ENCODE data around the gene ZNF385D.

ZNF385D gene

DNA sequence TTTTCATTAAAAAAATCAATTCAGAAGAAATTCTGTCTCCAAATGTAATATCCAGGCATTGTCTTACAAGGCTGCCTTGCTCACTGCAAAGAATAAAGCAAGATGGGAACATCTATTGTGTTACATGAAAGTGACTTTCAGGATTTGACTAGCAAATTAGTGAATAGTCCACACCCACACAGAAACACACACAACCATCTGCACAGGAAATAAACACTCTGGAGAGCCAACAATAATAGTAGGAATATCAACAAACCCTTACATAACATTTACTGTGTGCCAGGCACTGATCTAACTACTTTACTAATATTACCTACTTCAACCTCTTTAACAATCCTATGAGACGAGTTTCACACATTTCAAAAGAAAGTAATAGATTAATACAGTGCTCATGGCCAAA lies 28.9 kb upstream of the ZNF385D start:
- DNase-seq, result no peak
- no CpG with 5 or more reads among the region's 1 CpG for WGBS (ENCODE audit: insufficient coverage)
- Histone ChIP-seq H3K4me3 (ENCODE audit: control insufficient read depth in 1 of 7, extremely low read depth in 1 of 7, insufficient read depth in 4 of 7, low read depth in 2 of 7, low read length in 6 of 7) (no peak overlapping the region), H3K27me3 (replicated peaks in 2 of 5; ENCODE audit: control insufficient read depth in 4 of 5, insufficient read depth in 5 of 5, low read length in 4 of 5) (no peaks in the 10 kb centered on the region), H3K27ac (ENCODE audit: insufficient read depth in 1 of 2, low read depth in 1 of 2, low read length in 2 of 2, poor library complexity in 1 of 2, severe bottlenecking in 2 of 2) (no peak overlapping the region), H3K9me3 (ENCODE audit: control extremely low read depth in 1 of 5, control insufficient read depth in 4 of 5, insufficient read depth in 2 of 5, low read depth in 1 of 5, low read length in 4 of 5) (no peaks in the 10 kb centered on the region), H3K36me3 (ENCODE audit: control insufficient read depth in 4 of 4, insufficient read depth in 4 of 4, low read length in 3 of 4) (no peaks in the 10 kb centered on the region), H3K4me1 (ENCODE audit: control extremely low read depth in 1 of 4, control insufficient read depth in 4 of 4, insufficient read depth in 4 of 4, low read length in 3 of 4) (peaks cover 0 to 8% (median 3%) of the 10 kb centered on the region in 4 experiments)
- ChIA-PET CTCF (no interaction called here), POLR2A (no interaction called here)

- Histone ChIP-seq H3K27ac (ENCODE audit: insufficient read depth in 1 of 2, low read depth in 1 of 2, low read length in 2 of 2, poor library complexity in 1 of 2, severe bottlenecking in 2 of 2) (no peak overlapping the region), H3K36me3 (ENCODE audit: control insufficient read depth in 4 of 4, insufficient read depth in 4 of 4, low read length in 3 of 4) (no peaks in the 10 kb centered on the region), H3K27me3 (replicated peaks in 2 of 5; ENCODE audit: control insufficient read depth in 4 of 5, insufficient read depth in 5 of 5, low read length in 4 of 5) (no peaks in the 10 kb centered on the region), H3K4me1 (ENCODE audit: control extremely low read depth in 1 of 4, control insufficient read depth in 4 of 4, insufficient read depth in 4 of 4, low read length in 3 of 4) (peaks cover 0 to 4% (median 2%) of the 10 kb centered on the region in 4 experiments), H3K4me3 (ENCODE audit: control insufficient read depth in 1 of 7, extremely low read depth in 1 of 7, insufficient read depth in 4 of 7, low read depth in 2 of 7, low read length in 6 of 7) (no peak overlapping the region), H3K9me3 (ENCODE audit: control extremely low read depth in 1 of 5, control insufficient read depth in 4 of 5, insufficient read depth in 2 of 5, low read depth in 1 of 5, low read length in 4 of 5) (no peaks in the 10 kb centered on the region)
- CTCF ChIA-PET, result no interaction called here
- WGBS (ENCODE audit: insufficient coverage), result no CpG with 5 or more reads among the region's 1 CpG
- DNase-seq, result no peak
- POLR2A ChIA-PET, result no interaction called here
Observed at GRCh38 chr3:21778715-21779114, 27.7 kb upstream of the ZNF385D start.

- Histone ChIP-seq H3K27ac (ENCODE audit: insufficient read depth in 1 of 2, low read depth in 1 of 2, low read length in 2 of 2, poor library complexity in 1 of 2, severe bottlenecking in 2 of 2) (no peak overlapping the region), H3K9me3 (ENCODE audit: control extremely low read depth in 1 of 5, control insufficient read depth in 4 of 5, insufficient read depth in 2 of 5, low read depth in 1 of 5, low read length in 4 of 5) (peaks cover 0 to under 1% (median 0%) of the 10 kb centered on the region in 5 experiments), H3K36me3 (ENCODE audit: control insufficient read depth in 4 of 4, insufficient read depth in 4 of 4, low read length in 3 of 4) (no peaks in the 10 kb centered on the region), H3K27me3 (replicated peaks in 2 of 5; ENCODE audit: control insufficient read depth in 4 of 5, insufficient read depth in 5 of 5, low read length in 4 of 5) (no peaks in the 10 kb centered on the region), H3K4me1 (ENCODE audit: control extremely low read depth in 1 of 4, control insufficient read depth in 4 of 4, insufficient read depth in 4 of 4, low read length in 3 of 4) (no peaks in the 10 kb centered on the region), H3K4me3 (ENCODE audit: control insufficient read depth in 1 of 7, extremely low read depth in 1 of 7, insufficient read depth in 4 of 7, low read depth in 2 of 7, low read length in 6 of 7) (no peak overlapping the region)
- POLR2A ChIA-PET, result no interaction called here
- no peak for DNase-seq
- CTCF ChIA-PET, result no interaction called here
- 100% methylated on average over 1 of the region's 2 CpGs for WGBS (ENCODE audit: insufficient coverage)
Observed at GRCh38 chr3:21777821-21778220, 26.8 kb upstream of the ZNF385D start.

DNA sequence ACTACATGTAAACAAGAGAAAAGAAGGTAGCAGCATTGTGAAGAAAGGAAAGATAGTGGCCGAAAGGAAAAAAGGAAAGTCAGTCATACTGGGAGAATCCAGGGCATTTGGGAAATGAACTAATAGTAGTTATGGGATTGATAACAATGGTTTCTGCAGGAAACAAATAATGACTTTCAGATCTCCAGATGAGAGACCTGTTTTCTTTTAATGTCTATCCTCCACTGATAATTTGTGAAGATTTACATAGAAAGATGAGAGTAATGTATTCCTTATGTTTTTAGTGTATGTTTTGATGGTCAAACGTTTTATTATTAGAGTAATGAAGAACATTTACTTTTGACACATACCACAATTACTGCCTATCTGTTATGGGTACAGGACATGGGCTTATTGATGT lies 15.0 kb upstream of the ZNF385D start:
- WGBS (ENCODE audit: insufficient coverage), result 100% methylated on average over 1 of the region's 2 CpGs
- no peak for DNase-seq
- Histone ChIP-seq H3K36me3 (ENCODE audit: control insufficient read depth in 4 of 4, insufficient read depth in 4 of 4, low read length in 3 of 4) (no peaks in the 10 kb centered on the region), H3K27me3 (replicated peaks in 2 of 5; ENCODE audit: control insufficient read depth in 4 of 5, insufficient read depth in 5 of 5, low read length in 4 of 5) (no peaks in the 10 kb centered on the region), H3K9me3 (ENCODE audit: control extremely low read depth in 1 of 5, control insufficient read depth in 4 of 5, insufficient read depth in 2 of 5, low read depth in 1 of 5, low read length in 4 of 5) (no peaks in the 10 kb centered on the region), H3K27ac (ENCODE audit: insufficient read depth in 1 of 2, low read depth in 1 of 2, low read length in 2 of 2, poor library complexity in 1 of 2, severe bottlenecking in 2 of 2) (no peak overlapping the region), H3K4me1 (ENCODE audit: control extremely low read depth in 1 of 4, control insufficient read depth in 4 of 4, insufficient read depth in 4 of 4, low read length in 3 of 4) (no peaks in the 10 kb centered on the region), H3K4me3 (ENCODE audit: control insufficient read depth in 1 of 7, extremely low read depth in 1 of 7, insufficient read depth in 4 of 7, low read depth in 2 of 7, low read length in 6 of 7) (no peak overlapping the region)
- POLR2A ChIA-PET, result no interaction called here
- CTCF ChIA-PET, result no interaction called here

GRCh38 chr3:21755896-21756295 lies 4.9 kb upstream of the ZNF385D start:
- 82% methylated on average over 4 of the region's 5 CpGs for WGBS (ENCODE audit: insufficient coverage)

GRCh38 chr3:21754839-21755238 lies 3.8 kb upstream of the ZNF385D start:
- H3K27me3 ChIP-seq (replicated peaks in 2 of 5; ENCODE audit: control insufficient read depth in 4 of 5, insufficient read depth in 5 of 5, low read length in 4 of 5), result peaks cover 0 to 21% (median 9%) of the 10 kb centered on the region in 5 experiments
- H3K4me3 ChIP-seq (ENCODE audit: control insufficient read depth in 1 of 7, extremely low read depth in 1 of 7, insufficient read depth in 4 of 7, low read depth in 2 of 7, low read length in 6 of 7), result no peak overlapping the region
- POLR2A ChIA-PET, result no interaction called here
- no CpG with 5 or more reads among the region's 1 CpG for WGBS (ENCODE audit: insufficient coverage)
- CTCF ChIA-PET, result no interaction called here
- H3K36me3 ChIP-seq (ENCODE audit: control insufficient read depth in 4 of 4, insufficient read depth in 4 of 4, low read length in 3 of 4), result no peaks in the 10 kb centered on the region
- no peaks in the 10 kb centered on the region for H3K9me3 ChIP-seq (ENCODE audit: control extremely low read depth in 1 of 5, control insufficient read depth in 4 of 5, insufficient read depth in 2 of 5, low read depth in 1 of 5, low read length in 4 of 5)
- H3K27ac ChIP-seq (ENCODE audit: insufficient read depth in 1 of 2, low read depth in 1 of 2, low read length in 2 of 2, poor library complexity in 1 of 2, severe bottlenecking in 2 of 2), result no peak overlapping the region
- peaks cover 0 to 9% (median 4%) of the 10 kb centered on the region in 4 experiments for H3K4me1 ChIP-seq (ENCODE audit: control extremely low read depth in 1 of 4, control insufficient read depth in 4 of 4, insufficient read depth in 4 of 4, low read length in 3 of 4)
- DNase-seq, result no peak

More at GRCh38 chr3:21755896-21756295, 4.9 kb upstream of the ZNF385D start:
- Histone ChIP-seq H3K27me3 (replicated peaks in 2 of 5; ENCODE audit: control insufficient read depth in 4 of 5, insufficient read depth in 5 of 5, low read length in 4 of 5) (peaks cover 0 to 11% (median 8%) of the 10 kb centered on the region in 5 experiments), H3K4me1 (ENCODE audit: control extremely low read depth in 1 of 4, control insufficient read depth in 4 of 4, insufficient read depth in 4 of 4, low read length in 3 of 4) (peaks cover 0 to 5% (median 2%) of the 10 kb centered on the region in 4 experiments), H3K9me3 (ENCODE audit: control extremely low read depth in 1 of 5, control insufficient read depth in 4 of 5, insufficient read depth in 2 of 5, low read depth in 1 of 5, low read length in 4 of 5) (no peaks in the 10 kb centered on the region), H3K27ac (ENCODE audit: insufficient read depth in 1 of 2, low read depth in 1 of 2, low read length in 2 of 2, poor library complexity in 1 of 2, severe bottlenecking in 2 of 2) (no peak overlapping the region), H3K36me3 (ENCODE audit: control insufficient read depth in 4 of 4, insufficient read depth in 4 of 4, low read length in 3 of 4) (no peaks in the 10 kb centered on the region), H3K4me3 (ENCODE audit: control insufficient read depth in 1 of 7, extremely low read depth in 1 of 7, insufficient read depth in 4 of 7, low read depth in 2 of 7, low read length in 6 of 7) (no peak overlapping the region)
- no peak for DNase-seq
- ChIA-PET CTCF (no interaction called here), POLR2A (no interaction called here)

DNA sequence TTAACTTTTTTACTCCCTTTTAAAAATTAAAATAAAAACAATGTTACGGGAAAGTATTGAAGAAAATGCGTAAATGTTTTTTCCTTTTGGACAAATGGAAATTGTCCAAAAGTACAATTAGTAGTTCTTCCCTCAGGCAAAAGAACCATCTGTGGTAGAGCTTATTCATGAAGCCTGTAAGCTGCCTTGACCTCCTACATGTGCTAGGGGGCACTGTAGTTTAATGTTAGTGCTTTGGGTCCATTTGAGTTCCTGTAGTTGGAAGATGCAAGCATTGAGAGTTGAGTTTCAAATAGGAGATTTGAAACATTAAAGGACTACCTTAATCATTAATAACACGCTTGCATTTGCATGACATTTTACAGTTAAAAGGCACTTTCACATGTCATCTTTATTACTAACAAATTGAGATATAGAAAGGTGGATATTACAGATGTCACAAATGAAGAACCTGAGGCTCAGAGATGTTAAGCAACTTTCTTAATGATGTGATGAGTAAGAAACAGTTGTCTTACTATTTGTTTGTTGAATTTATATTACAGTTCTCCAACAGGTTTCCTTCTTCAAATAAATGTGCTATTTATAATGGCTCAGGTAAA lies 1.8 kb upstream of the ZNF385D start:
- peaks cover 0 to 23% (median 9%) of the 10 kb centered on the region in 5 experiments for H3K27me3 ChIP-seq (replicated peaks in 2 of 5; ENCODE audit: control insufficient read depth in 4 of 5, insufficient read depth in 5 of 5, low read length in 4 of 5)
- CTCF ChIA-PET, result interaction anchor here (0.7 kb wide), 1 partner anchor 86 kb away, joined by 3 read pairs; no protein-coding TSS in a partner anchor
- no peaks in the 10 kb centered on the region for H3K36me3 ChIP-seq (ENCODE audit: control insufficient read depth in 4 of 4, insufficient read depth in 4 of 4, low read length in 3 of 4)
- no peak overlapping the region for H3K4me3 ChIP-seq (ENCODE audit: control insufficient read depth in 1 of 7, extremely low read depth in 1 of 7, insufficient read depth in 4 of 7, low read depth in 2 of 7, low read length in 6 of 7)
- 100% methylated on average over 1 of the region's 3 CpGs for whole genome bisulfite sequencing (ENCODE audit: insufficient coverage)
- peaks cover 0 to 9% (median 4%) of the 10 kb centered on the region in 4 experiments for H3K4me1 ChIP-seq (ENCODE audit: control extremely low read depth in 1 of 4, control insufficient read depth in 4 of 4, insufficient read depth in 4 of 4, low read length in 3 of 4)
- peak; percentile 48 to 71 (median 62) for DNase-seq
- no peaks in the 10 kb centered on the region for H3K9me3 ChIP-seq (ENCODE audit: control extremely low read depth in 1 of 5, control insufficient read depth in 4 of 5, insufficient read depth in 2 of 5, low read depth in 1 of 5, low read length in 4 of 5)
- POLR2A ChIA-PET, result no interaction called here
- H3K27ac ChIP-seq (ENCODE audit: insufficient read depth in 1 of 2, low read depth in 1 of 2, low read length in 2 of 2, poor library complexity in 1 of 2, severe bottlenecking in 2 of 2), result no peak overlapping the region

Data from common myeloid progenitor, CD34-positive (primary cell).